Calu3 (cell line): ENCODE data around the gene FARSA. TPM values are rescaled to one million over a fixed set of nuclear protein-coding genes. Genes with fewer than 3 reads are reported as not detected.
A peak's percentile ranks its signal among the peaks of the same experiment; 100 is the strongest.
"Not testable (repeated sequence)": the region's sequence is repeated elsewhere in the genome, so short reads cannot be mapped to it uniquely, and the experiment has no call there.

Experiments used
- BruUV-seq: library from RNA; stranded (reverse); fragments of 400-500 nt; replicated peaks from 2 replicates; lab custom pipeline; 2021; lab: Mats Ljungman, UMichigan
- CTCF ChIA-PET: fragments of 300-600 bp; sonication (Branson Sonifier 250); formaldehyde crosslinking; loops from one replicate; lab custom pipeline; 2022; ENCODE audit warnings: antibody characterized with exemption; lab: Charles Lee
- DNase-seq: peaks from one replicate; pipeline ENCODE4 v3.0.0; 2022
- H3K27ac Mint-ChIP-seq: one replicate; pipeline ENCODE4 v1.8.0; 2022; ENCODE audit warnings: mixed read lengths; ENCODE audit not compliant: unreplicated experiment
- H3K27me3 Mint-ChIP-seq: one replicate; pipeline ENCODE4 v1.8.0; 2022; ENCODE audit warnings: mixed read lengths; ENCODE audit not compliant: unreplicated experiment
- H3K36me3 Mint-ChIP-seq: one replicate; pipeline ENCODE4 v1.8.0; 2022; ENCODE audit warnings: mild to moderate bottlenecking, moderate library complexity, mixed read lengths; ENCODE audit not compliant: insufficient read depth, unreplicated experiment
- H3K4me1 Mint-ChIP-seq: one replicate; pipeline ENCODE4 v1.8.0; 2022; ENCODE audit warnings: mild to moderate bottlenecking, low read depth, mixed read lengths; ENCODE audit not compliant: unreplicated experiment
- H3K4me3 Mint-ChIP-seq: one replicate; pipeline ENCODE4 v1.8.0; 2022; ENCODE audit warnings: mild to moderate bottlenecking, low read depth, moderate library complexity, mixed read lengths; ENCODE audit not compliant: unreplicated experiment
- H3K9me3 Mint-ChIP-seq: one replicate; pipeline ENCODE4 v1.8.0; 2022; ENCODE audit warnings: low read depth, mixed read lengths; ENCODE audit not compliant: unreplicated experiment
- intact Hi-C: fragments of 100-400 bp; cut with micrococcal nuclease; formaldehyde crosslinking; loops from one replicate; pipeline ENCODE4 v1.10.0; 2022; ENCODE audit not compliant: unreplicated experiment
- total RNA-seq: library from RNA; stranded (reverse); gene quantifications from 2 replicates; pipeline ENCODE4 v1.2.3, GENCODE V29; 2022
- TF ChIP-seq, protein P1 (sequence below): fragments of 200-600 bp; IDR thresholded peaks from one replicate; pipeline ENCODE4 v1.8.0; 2022; ENCODE audit warnings: antibody characterized with exemption; ENCODE audit not compliant: unreplicated experiment

The FARSA gene
- total RNA-seq, 1 experiment from 2014 or later, result 72.8 TPM

DNA sequence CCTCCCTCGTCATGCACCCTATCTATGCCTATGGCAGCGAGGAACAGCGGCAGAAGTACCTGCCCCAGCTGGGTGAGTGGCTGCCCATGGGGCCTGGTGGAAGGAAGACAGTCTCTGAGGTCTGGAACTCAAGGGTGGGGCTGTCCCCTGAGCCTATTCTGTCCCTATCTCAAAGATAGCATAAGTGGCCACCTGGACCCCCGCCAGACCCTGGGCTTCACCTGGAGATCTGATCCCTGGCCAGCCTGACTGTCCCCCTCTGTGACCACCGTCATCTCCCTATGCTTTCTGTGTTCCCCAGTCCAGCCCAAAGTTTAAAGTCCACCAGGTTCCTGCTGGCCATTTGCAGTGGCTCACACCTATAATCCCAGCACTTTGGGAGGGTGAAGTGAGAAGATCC is 39.9 kb downstream of the FARSA start:
- Mint-ChIP-seq H3K4me1 (peaks cover 15% of the 10 kb centered on the region), H3K36me3 (peaks cover 29% of the 10 kb centered on the region), H3K27ac (no peak overlapping the region), H3K4me3 (no peak overlapping the region), H3K27me3 (no peaks in the 10 kb centered on the region), H3K9me3 (no peaks in the 10 kb centered on the region)
- no TSS peak for BruUV-seq
- no peak for DNase-seq
- intact Hi-C loops, result no loop called here
- TF ChIP-seq, protein P1, sequence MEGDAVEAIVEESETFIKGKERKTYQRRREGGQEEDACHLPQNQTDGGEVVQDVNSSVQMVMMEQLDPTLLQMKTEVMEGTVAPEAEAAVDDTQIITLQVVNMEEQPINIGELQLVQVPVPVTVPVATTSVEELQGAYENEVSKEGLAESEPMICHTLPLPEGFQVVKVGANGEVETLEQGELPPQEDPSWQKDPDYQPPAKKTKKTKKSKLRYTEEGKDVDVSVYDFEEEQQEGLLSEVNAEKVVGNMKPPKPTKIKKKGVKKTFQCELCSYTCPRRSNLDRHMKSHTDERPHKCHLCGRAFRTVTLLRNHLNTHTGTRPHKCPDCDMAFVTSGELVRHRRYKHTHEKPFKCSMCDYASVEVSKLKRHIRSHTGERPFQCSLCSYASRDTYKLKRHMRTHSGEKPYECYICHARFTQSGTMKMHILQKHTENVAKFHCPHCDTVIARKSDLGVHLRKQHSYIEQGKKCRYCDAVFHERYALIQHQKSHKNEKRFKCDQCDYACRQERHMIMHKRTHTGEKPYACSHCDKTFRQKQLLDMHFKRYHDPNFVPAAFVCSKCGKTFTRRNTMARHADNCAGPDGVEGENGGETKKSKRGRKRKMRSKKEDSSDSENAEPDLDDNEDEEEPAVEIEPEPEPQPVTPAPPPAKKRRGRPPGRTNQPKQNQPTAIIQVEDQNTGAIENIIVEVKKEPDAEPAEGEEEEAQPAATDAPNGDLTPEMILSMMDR, result no peak
- CTCF ChIA-PET, result no interaction called here

DNA sequence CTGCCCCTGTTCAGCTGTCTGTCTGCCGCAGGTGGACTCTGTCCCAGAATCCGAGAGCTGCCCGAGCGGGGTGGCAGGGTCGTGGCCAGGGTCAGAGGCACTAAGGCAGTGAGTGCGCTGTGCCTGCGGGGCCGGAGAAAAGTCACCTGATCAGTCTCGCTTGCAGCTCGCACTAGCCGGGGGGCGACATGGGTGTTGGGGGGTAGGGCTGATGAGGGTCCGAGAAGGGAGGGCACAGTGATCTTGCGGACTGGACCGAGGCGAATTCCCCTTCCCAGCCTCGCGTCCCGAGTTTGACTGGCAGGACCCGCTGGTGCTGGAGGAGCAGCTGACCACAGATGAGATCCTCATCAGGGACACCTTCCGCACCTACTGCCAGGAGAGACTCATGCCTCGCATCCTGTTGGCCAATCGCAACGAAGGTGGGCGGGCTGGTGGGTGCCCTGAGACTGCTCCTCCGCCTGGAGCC is 41.9 kb downstream of the FARSA start:
- peak overlapping the region; percentile 90 for H3K4me3 Mint-ChIP-seq
- H3K27ac Mint-ChIP-seq, result no peak overlapping the region
- peaks cover 29% of the 10 kb centered on the region for H3K36me3 Mint-ChIP-seq
- TSS peak; percentile 47 for BruUV-seq
- intact Hi-C loops, result no loop called here
- peaks cover 15% of the 10 kb centered on the region for H3K4me1 Mint-ChIP-seq
- peaks cover 4% of the 10 kb centered on the region for H3K27me3 Mint-ChIP-seq
- H3K9me3 Mint-ChIP-seq, result no peaks in the 10 kb centered on the region
- no peak for DNase-seq
- CTCF ChIA-PET, result interaction anchor here (0.7 to 1.1 kb wide), 3 partner anchors 10 to 46 kb away, joined by 4 read pairs; partner anchors contain the start of gene DNASE2
- TF ChIP-seq, protein P1, result no peak

DNA sequence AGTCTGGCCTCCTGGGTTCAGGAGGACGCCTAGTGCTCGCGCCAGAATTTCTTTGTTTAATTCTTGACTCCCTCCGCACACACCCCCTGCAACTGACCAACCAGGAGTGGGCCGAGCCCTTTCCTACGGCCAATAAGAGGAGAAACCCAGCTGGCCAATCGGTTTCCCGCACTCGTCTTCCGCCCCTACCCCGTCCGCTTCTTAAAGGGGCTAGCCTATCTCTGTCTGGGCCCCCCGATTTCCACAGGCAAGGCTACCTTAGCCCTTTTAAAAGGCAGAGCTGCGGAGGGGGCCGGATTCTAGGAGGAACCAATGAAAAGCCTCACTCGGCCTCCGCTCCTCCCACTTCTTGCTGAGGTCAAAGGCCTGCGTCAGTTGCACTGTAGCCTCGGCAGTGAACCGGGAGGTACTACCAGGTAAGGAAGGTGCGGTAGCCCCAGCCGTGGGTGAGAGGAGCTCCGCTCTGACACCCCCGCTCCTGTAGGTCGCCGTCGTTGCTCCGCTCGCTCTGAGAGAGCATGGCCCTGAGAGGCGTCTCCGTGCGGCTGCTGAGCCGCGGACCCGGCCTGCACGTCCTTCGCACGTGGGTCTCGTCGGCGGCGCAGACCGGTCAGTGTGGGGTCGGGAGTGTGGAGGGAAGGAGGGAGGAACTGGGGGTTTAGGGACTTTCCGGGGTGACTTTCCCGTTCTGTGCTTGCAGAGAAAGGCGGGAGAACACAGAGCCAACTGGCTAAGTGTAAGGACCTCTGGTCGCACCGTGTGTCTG is 42.5 kb downstream of the FARSA start, which contains the start of gene GCDH:
GCDH (plus strand) TSS at position 374 of the 766 bp plus-strand sequence; CDS start at position 519, 145 bp downstream.
- Mint-ChIP-seq H3K36me3 (peaks cover 29% of the 10 kb centered on the region), H3K9me3 (no peaks in the 10 kb centered on the region), H3K27me3 (peaks cover 10% of the 10 kb centered on the region), H3K27ac (peak within 1 kb of the TSS; percentile 71), H3K4me3 (peak within 1 kb of the TSS; percentile 90), H3K4me1 (peaks cover 15% of the 10 kb centered on the region)
- CTCF ChIA-PET, result interaction anchor here (0.7 to 1.1 kb wide), 3 partner anchors 9 to 47 kb away, joined by 4 read pairs; partner anchors contain the start of gene DNASE2
- TF ChIP-seq, protein P1, result no peak
- intact Hi-C loops, result no loop called here
- no TSS peak for BruUV-seq
- peak; percentile 89 for DNase-seq

DNA sequence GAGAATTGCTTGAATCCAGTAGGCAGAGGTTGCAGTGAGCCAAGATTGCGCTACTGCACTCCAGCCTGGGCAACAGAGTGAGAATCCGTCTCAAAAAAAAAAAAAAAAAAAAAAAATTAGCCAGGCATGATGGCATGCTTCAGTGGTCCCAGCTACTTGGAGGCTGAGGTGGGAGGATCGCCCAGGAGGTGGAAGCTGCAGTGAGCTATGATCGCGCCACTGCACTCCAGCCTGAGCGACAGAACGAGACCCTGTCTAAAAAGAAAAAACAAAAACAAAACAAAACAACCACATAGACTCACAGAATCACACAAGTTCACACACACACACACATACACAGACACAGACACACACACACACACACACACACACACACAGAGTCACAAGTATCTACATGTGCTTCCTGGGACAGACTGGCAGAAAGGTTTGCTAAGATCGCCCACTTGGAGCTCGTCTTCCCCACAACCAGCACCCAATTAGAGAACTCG is 43.2 kb downstream of the FARSA start:
- BruUV-seq, DNase-seq, H3K9me3 Mint-ChIP-seq, intact Hi-C loops: not testable (repeated sequence)
- peaks cover 15% of the 10 kb centered on the region for H3K27me3 Mint-ChIP-seq
- peak overlapping the region; percentile 71 for H3K27ac Mint-ChIP-seq
- H3K36me3 Mint-ChIP-seq, result peaks cover 29% of the 10 kb centered on the region
- peaks cover 17% of the 10 kb centered on the region for H3K4me1 Mint-ChIP-seq
- peak overlapping the region; percentile 90 for H3K4me3 Mint-ChIP-seq
- CTCF ChIA-PET, result interaction anchor here (1.1 kb wide), 2 partner anchors 9 to 47 kb away, joined by 4 read pairs; partner anchors contain the start of gene DNASE2
